ENCODE results near the gene ACAT1.

DNA sequence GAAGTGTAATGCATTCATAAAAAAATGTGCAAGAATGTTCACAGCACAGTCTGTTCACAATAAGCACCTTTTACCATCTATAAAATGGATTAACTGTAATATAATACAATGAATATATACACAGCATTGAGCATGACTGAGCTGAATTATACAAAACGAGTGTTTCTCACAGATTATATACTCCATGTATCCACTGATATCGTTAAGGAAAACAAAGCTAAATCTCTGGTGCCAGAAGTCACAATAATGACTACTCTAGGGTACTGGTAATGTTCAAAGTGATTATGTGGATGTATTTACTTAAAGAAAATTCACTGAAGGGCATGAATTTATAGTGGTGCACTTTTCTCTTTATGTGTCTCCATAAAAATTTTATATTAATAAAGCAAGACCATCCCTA is 33.2 kb downstream of the ACAT1 start:
- TF ChIP-seq, protein P1, sequence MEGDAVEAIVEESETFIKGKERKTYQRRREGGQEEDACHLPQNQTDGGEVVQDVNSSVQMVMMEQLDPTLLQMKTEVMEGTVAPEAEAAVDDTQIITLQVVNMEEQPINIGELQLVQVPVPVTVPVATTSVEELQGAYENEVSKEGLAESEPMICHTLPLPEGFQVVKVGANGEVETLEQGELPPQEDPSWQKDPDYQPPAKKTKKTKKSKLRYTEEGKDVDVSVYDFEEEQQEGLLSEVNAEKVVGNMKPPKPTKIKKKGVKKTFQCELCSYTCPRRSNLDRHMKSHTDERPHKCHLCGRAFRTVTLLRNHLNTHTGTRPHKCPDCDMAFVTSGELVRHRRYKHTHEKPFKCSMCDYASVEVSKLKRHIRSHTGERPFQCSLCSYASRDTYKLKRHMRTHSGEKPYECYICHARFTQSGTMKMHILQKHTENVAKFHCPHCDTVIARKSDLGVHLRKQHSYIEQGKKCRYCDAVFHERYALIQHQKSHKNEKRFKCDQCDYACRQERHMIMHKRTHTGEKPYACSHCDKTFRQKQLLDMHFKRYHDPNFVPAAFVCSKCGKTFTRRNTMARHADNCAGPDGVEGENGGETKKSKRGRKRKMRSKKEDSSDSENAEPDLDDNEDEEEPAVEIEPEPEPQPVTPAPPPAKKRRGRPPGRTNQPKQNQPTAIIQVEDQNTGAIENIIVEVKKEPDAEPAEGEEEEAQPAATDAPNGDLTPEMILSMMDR (IDR thresholded peaks at IDR 0.05) = no peak
- TF ChIP-seq POLR2A (IDR thresholded peaks at IDR 0.05) = no peak

Measured in heart left ventricle (tissue), 13 donors.